B cell (primary cell): Measurements from ENCODE around the gene FOXO4. TPM values are rescaled to one million over a fixed set of nuclear protein-coding genes. Genes with fewer than 3 reads are reported as not detected.

Experiments used
- ATAC-seq: fragments of 200-7000 bp; cut with Tn5 transposase; one replicate; pipeline ENCODE4 v1.10.0; 2021; ENCODE audit warnings: low read depth, mild to moderate bottlenecking, moderate number of reproducible peaks, moderate library complexity
- CTCF ChIA-PET: fragments of 350-600 bp; sonication (Branson Sonifier 250); formaldehyde crosslinking; loops from one replicate; lab custom pipeline; 2021; ENCODE audit warnings: antibody characterized with exemption, inconsistent platforms; lab: Charles Lee
- POLR2A ChIA-PET: fragments of 350-600 bp; sonication (Branson Sonifier 250); formaldehyde crosslinking; loops from one replicate; lab custom pipeline; 2021; ENCODE audit warnings: antibody characterized with exemption; lab: Charles Lee
- DNase-seq: peaks from one replicate; pipeline ENCODE4 v3.0.0; 2013
- H2AFZ ChIP-seq: 2 replicates; pipeline ENCODE4 v1.6.1; 2012; ENCODE audit warnings: mild to moderate bottlenecking, low read depth, low read length; ENCODE audit not compliant: insufficient read depth, poor library complexity, severe bottlenecking
- H3K27ac ChIP-seq, 2 donors: 1 replicate in 1 of 2; 2 replicates in 1 of 2; pipeline ENCODE4 v1.5.1; 2012 to 2013; ENCODE audit warnings: low read length in 2 of 2, mild to moderate bottlenecking in 2 of 2, moderate library complexity in 1 of 2
- H3K27me3 ChIP-seq, 4 experiments: fragments of 200-600 bp in 1 of 4; sonication (generic) in 1 of 4; replicated peaks in 1 of 4; 1 replicate in 2 of 4; 2 replicates in 2 of 4; pipeline versions ENCODE4 v1.6.1 to v1.7.0; 2013 to 2016; ENCODE audit warnings: low read length in 3 of 4, mild to moderate bottlenecking in 2 of 4, mixed read lengths in 1 of 4, moderate library complexity in 1 of 4; ENCODE audit not compliant: insufficient read depth in 4 of 4, control insufficient read depth in 3 of 4; ENCODE audit errors: control extremely low read depth in 1 of 4
- H3K36me3 ChIP-seq, 2 experiments: replicated peaks in 1 of 2; 1 replicate in 1 of 2; 2 replicates in 1 of 2; pipeline versions ENCODE4 v1.6.1 to v1.7.1; 2013; ENCODE audit warnings: low read length in 1 of 2; ENCODE audit not compliant: insufficient read depth in 2 of 2, control insufficient read depth in 1 of 2; ENCODE audit errors: control extremely low read depth in 1 of 2, extremely low read depth in 1 of 2
- H3K4me1 ChIP-seq, 2 donors: fragments of 200-600 bp in 1 of 2; sonication (generic) in 1 of 2; 1 replicate in 1 of 2; 2 replicates in 1 of 2; pipeline versions ENCODE4 v1.5.1 to v1.6.1; 2013 to 2017; ENCODE audit warnings: low read length in 2 of 2; ENCODE audit not compliant: control insufficient read depth in 2 of 2, insufficient read depth in 2 of 2
- H3K4me2 ChIP-seq: replicated peaks from 2 replicates; pipeline ENCODE3; 2012; ENCODE audit warnings: mild to moderate bottlenecking, low read depth, low read length; ENCODE audit not compliant: poor library complexity, severe bottlenecking
- H3K4me3 ChIP-seq, 5 experiments: fragments of 200-600 bp in 1 of 5; sonication (generic) in 1 of 5; 1 replicate in 3 of 5; 2 replicates in 2 of 5; pipeline versions ENCODE4 v1.5.1 to v1.7.0; 2011 to 2016; ENCODE audit warnings: low read length in 4 of 5, mild to moderate bottlenecking in 4 of 5, low read depth in 2 of 5, control low read depth in 1 of 5, moderate library complexity in 1 of 5; ENCODE audit not compliant: insufficient read depth in 1 of 5; ENCODE audit errors: control extremely low read depth in 1 of 5, extremely low read depth in 1 of 5
- H3K79me2 ChIP-seq: fragments of 200-600 bp; sonication (generic); one replicate; pipeline ENCODE4 v1.6.0; 2016; ENCODE audit warnings: low read length; ENCODE audit not compliant: control insufficient read depth, insufficient read depth
- H3K9ac ChIP-seq: fragments of 200-600 bp; sonication (generic); 2 replicates; pipeline ENCODE4 v1.6.1; 2017; ENCODE audit warnings: mild to moderate bottlenecking, low read length, moderate library complexity
- H3K9me3 ChIP-seq, 3 donors: one replicate each; pipeline versions ENCODE4 v1.6.1 to v1.7.1; 2013; ENCODE audit warnings: low read length in 2 of 3; ENCODE audit not compliant: control insufficient read depth in 2 of 3, insufficient read depth in 1 of 3; ENCODE audit errors: control extremely low read depth in 1 of 3
- H4K20me1 ChIP-seq: 2 replicates; pipeline ENCODE4 v1.6.0; 2012; ENCODE audit warnings: mild to moderate bottlenecking, low read length; ENCODE audit not compliant: insufficient read depth, control insufficient read depth, poor library complexity, severe bottlenecking
- H3K27ac Mint-ChIP-seq: one replicate; pipeline ENCODE4 v1.8.0; 2021; ENCODE audit warnings: mixed read lengths
- H3K27me3 Mint-ChIP-seq: one replicate; pipeline ENCODE4 v1.8.0; 2021; ENCODE audit warnings: mixed read lengths
- H3K4me1 Mint-ChIP-seq: one replicate; pipeline ENCODE4 v1.8.0; 2021; ENCODE audit warnings: mixed read lengths
- H3K4me3 Mint-ChIP-seq: one replicate; pipeline ENCODE4 v1.8.0; 2021; ENCODE audit warnings: mixed read lengths
- H3K9me3 Mint-ChIP-seq: one replicate; pipeline ENCODE4 v1.8.0; 2022; ENCODE audit warnings: mixed read lengths; ENCODE audit not compliant: insufficient read depth
- EZH2 ChIP-seq: IDR thresholded peaks from 2 replicates; pipeline ENCODE4 v1.6.1; 2012; ENCODE audit warnings: borderline replicate concordance, low read depth, mild to moderate bottlenecking, moderate library complexity, low read length; ENCODE audit not compliant: insufficient read depth, poor library complexity, severe bottlenecking
- WGBS: methylation state at CpG from one replicate; pipeline ENCODE4 v1.1.5; 2013; ENCODE audit warnings: missing lambda C conversion rate; ENCODE audit not compliant: insufficient coverage; 5-methylcytosine and 5-hydroxymethylcytosine counted together
- intact Hi-C: fragments of 100-400 bp; cut with micrococcal nuclease; formaldehyde crosslinking; loops from one replicate; pipeline ENCODE4 v1.10.0; 2022
- polyA plus RNA-seq: library from polyadenylated mRNA; depleted of rRNA; stranded (reverse); fragments of >200 nt; gene quantifications from 2 replicates; pipeline ENCODE4 v1.2.3, GENCODE V29; 2012
- total RNA-seq, 2 donors: library from RNA; stranded (reverse); fragments of 120-200 nt in 1 of 2; gene quantifications; 1 replicate in 1 of 2; 2 replicates in 1 of 2; pipeline versions ENCODE4 v1.2.3 to v1.2.4, GENCODE V29; 2013 to 2022
- TF ChIP-seq, protein P1 (sequence below): fragments of 200-600 bp; IDR thresholded peaks from one replicate; pipeline ENCODE4 v1.8.0; 2022; ENCODE audit warnings: antibody characterized with exemption, mild to moderate bottlenecking

Gene FOXO4
- total and polyA plus RNA-seq, 2 donors (not counting 1 experiment from before 2014, with no cell fraction given) = 13.4 to 41.4 TPM

- Histone ChIP-seq H3K36me3 (no peaks in the 10 kb centered on the region), H2AFZ (no peak overlapping the region), H3K9ac (no peak overlapping the region), H3K9me3 (no peaks in the 10 kb centered on the region), H3K4me2 (no peak overlapping the region), H3K79me2 (no peaks in the 10 kb centered on the region), H3K4me1 (no peaks in the 10 kb centered on the region), H3K4me3 (no peak overlapping the region), H3K27me3 (no peaks in the 10 kb centered on the region), H4K20me1 (no peaks in the 10 kb centered on the region), H3K27ac (no peak overlapping the region)
- H3K27ac Mint-ChIP-seq = no peak overlapping the region
- no CpG with 5 or more reads among the region's 3 CpGs for whole genome bisulfite sequencing
- H3K4me1 Mint-ChIP-seq = no peaks in the 10 kb centered on the region
- POLR2A ChIA-PET = no interaction called here
- H3K4me3 Mint-ChIP-seq = no peak overlapping the region
- H3K9me3 Mint-ChIP-seq = no peaks in the 10 kb centered on the region
- TF ChIP-seq EZH2 = no peak
- TF ChIP-seq, protein P1, sequence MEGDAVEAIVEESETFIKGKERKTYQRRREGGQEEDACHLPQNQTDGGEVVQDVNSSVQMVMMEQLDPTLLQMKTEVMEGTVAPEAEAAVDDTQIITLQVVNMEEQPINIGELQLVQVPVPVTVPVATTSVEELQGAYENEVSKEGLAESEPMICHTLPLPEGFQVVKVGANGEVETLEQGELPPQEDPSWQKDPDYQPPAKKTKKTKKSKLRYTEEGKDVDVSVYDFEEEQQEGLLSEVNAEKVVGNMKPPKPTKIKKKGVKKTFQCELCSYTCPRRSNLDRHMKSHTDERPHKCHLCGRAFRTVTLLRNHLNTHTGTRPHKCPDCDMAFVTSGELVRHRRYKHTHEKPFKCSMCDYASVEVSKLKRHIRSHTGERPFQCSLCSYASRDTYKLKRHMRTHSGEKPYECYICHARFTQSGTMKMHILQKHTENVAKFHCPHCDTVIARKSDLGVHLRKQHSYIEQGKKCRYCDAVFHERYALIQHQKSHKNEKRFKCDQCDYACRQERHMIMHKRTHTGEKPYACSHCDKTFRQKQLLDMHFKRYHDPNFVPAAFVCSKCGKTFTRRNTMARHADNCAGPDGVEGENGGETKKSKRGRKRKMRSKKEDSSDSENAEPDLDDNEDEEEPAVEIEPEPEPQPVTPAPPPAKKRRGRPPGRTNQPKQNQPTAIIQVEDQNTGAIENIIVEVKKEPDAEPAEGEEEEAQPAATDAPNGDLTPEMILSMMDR = no peak
- intact Hi-C loops = no loop called here
- CTCF ChIA-PET = no interaction called here
- peaks cover 3% of the 10 kb centered on the region for H3K27me3 Mint-ChIP-seq
- ATAC-seq = no peak
- no peak for DNase-seq
Observed at GRCh38 chrX:71081330-71082123, 14.1 kb upstream of the FOXO4 start.

- Histone ChIP-seq H3K36me3 (no peaks in the 10 kb centered on the region), H3K9ac (no peak overlapping the region), H3K4me1 (no peaks in the 10 kb centered on the region), H3K4me3 (no peak overlapping the region), H3K4me2 (no peak overlapping the region), H3K9me3 (no peaks in the 10 kb centered on the region), H2AFZ (no peak overlapping the region), H3K27me3 (no peaks in the 10 kb centered on the region), H4K20me1 (no peaks in the 10 kb centered on the region), H3K79me2 (no peaks in the 10 kb centered on the region), H3K27ac (no peak overlapping the region)
- Mint-ChIP-seq H3K4me1 (no peaks in the 10 kb centered on the region), H3K9me3 (no peaks in the 10 kb centered on the region), H3K27me3 (no peaks in the 10 kb centered on the region), H3K27ac (no peak overlapping the region), H3K4me3 (no peak overlapping the region)
- WGBS = no CpG with 5 or more reads among the region's 5 CpGs
- DNase-seq (no peak), ATAC-seq (no peak)
- intact Hi-C loops = no loop called here
- ChIA-PET CTCF (no interaction called here), POLR2A (no interaction called here)
- TF ChIP-seq EZH2 = no peak
- TF ChIP-seq, protein P1 = no peak
Observed at GRCh38 chrX:71082124-71082647, 13.5 kb upstream of the FOXO4 start.
